Stimulated activated CD4-positive, alpha-beta T cell treated with anti-CD3 and anti-CD28 coated beads, Interleukin-12 subunit alpha, Interleukin-12 subunit beta, amount 100 ng/mL, for 4 hours (primary cell): ENCODE data around the gene NADK.
"Not testable (repeated sequence)": the region's sequence is repeated elsewhere in the genome, so short reads cannot be mapped to it uniquely, and the experiment has no call there.

ENCODE experiments used
- DNase-seq: peaks from one replicate; pipeline ENCODE4 v3.0.0-alpha.2; 2020

The NADK gene

GRCh38 chr1:1742529-1742928 lies 35.7 kb downstream of the NADK start:
- not testable (repeated sequence) for DNase-seq

GRCh38 chr1:1741013-1741412 lies 37.3 kb downstream of the NADK start:
- not testable (repeated sequence) for DNase-seq

- not testable (repeated sequence) for DNase-seq
These were observed 39.4 kb downstream of the NADK start for GRCh38 chr1:1738799-1739337.

- not testable (repeated sequence) for DNase-seq
These were observed 40.3 kb downstream of the NADK start for GRCh38 chr1:1737675-1738590.

GRCh38 chr1:1732381-1732780 lies 45.9 kb downstream of the NADK start:
- no peak for DNase-seq

- no peak for DNase-seq
These were observed 47.4 kb downstream of the NADK start for GRCh38 chr1:1730870-1731269.

GRCh38 chr1:1730230-1730629 lies 48.0 kb downstream of the NADK start:
- DNase-seq, result not testable (repeated sequence)

- not testable (repeated sequence) for DNase-seq
These were observed 49.0 kb downstream of the NADK start for GRCh38 chr1:1729116-1729816.

GRCh38 chr1:1728308-1729005 lies 49.8 kb downstream of the NADK start:
- DNase-seq, result not testable (repeated sequence)

GRCh38 chr1:1727131-1727651 lies 51.1 kb downstream of the NADK start:
- DNase-seq, result not testable (repeated sequence)

- not testable (repeated sequence) for DNase-seq
These were observed 52.2 kb downstream of the NADK start for GRCh38 chr1:1726088-1726487.

GRCh38 chr1:1724035-1724864 lies 54.0 kb downstream of the NADK start, which contains the start of gene CDK11A:
TSS of gene CDK11A (minus strand) at chr1:1724357. CDS start at chr1:1722818, 1,539 bp downstream.
- peak; percentile 97 for DNase-seq

GRCh38 chr1:1721201-1721600 lies 57.1 kb downstream of the NADK start:
- DNase-seq, result no peak

- not testable (repeated sequence) for DNase-seq
These were observed 63.0 kb downstream of the NADK start for GRCh38 chr1:1715109-1715883.

GRCh38 chr1:1707897-1708296 lies 70.4 kb downstream of the NADK start:
- not testable (repeated sequence) for DNase-seq

- DNase-seq, result not testable (repeated sequence)
These were observed 71.0 kb downstream of the NADK start for GRCh38 chr1:1707241-1707640.

GRCh38 chr1:1705623-1706022 lies 72.6 kb downstream of the NADK start:
- not testable (repeated sequence) for DNase-seq

GRCh38 chr1:1704284-1704957 lies 73.8 kb downstream of the NADK start:
- not testable (repeated sequence) for DNase-seq

- no peak for DNase-seq
These were observed 74.5 kb downstream of the NADK start for GRCh38 chr1:1703796-1704195.

GRCh38 chr1:1702506-1702905 lies 75.8 kb downstream of the NADK start:
- not testable (repeated sequence) for DNase-seq
